GM19025 (cell line): ENCODE measurements around the gene PAH.

Experiments used
- ATAC-seq: cut with Tn5 transposase; IDR thresholded peaks from one replicate; pipeline ENCODE4 v1.9.1; 2021; ENCODE audit warnings: mild to moderate bottlenecking, low read depth, moderate library complexity; ENCODE audit not compliant: unreplicated experiment

Gene PAH

DNA sequence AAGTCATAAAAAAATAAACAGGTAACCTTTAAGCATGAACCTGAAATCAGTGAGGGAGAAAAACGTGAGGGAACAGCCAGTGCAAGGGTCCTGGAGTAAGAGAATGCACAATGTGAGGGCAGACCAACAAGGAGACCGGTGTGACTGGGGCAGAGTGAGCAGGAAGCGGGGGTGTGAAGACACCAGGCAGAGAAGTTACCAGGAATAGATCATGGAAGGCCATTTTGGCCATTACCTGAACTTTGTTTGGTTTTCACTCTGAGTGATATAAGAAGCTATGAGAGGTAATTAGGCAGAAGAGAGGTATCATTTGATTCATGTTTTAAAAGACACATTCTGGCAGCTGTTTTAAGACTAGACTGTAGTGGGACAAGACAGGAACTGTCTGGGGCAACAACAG is 15.0 kb downstream of the PAH start:
- ATAC-seq, result no peak

DNA sequence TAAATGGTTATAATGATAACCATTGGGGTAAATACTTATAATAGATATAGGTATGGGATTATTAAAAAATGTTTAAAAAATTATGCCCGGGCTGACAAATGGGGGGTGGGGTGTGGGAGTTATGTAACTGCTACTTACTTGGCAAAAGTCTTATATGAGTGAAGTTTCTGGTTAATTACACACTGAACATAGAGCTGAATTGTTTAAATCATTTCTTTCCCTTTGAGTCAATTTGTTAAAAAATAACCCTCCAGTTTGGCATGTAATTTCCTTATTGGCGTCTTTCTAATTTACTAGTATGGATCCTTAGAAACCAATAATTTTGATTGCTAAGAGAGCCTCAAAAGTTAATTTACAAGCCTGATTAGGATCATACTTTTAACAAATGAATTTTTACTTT is 16.7 kb downstream of the PAH start:
- ATAC-seq, result no peak

DNA sequence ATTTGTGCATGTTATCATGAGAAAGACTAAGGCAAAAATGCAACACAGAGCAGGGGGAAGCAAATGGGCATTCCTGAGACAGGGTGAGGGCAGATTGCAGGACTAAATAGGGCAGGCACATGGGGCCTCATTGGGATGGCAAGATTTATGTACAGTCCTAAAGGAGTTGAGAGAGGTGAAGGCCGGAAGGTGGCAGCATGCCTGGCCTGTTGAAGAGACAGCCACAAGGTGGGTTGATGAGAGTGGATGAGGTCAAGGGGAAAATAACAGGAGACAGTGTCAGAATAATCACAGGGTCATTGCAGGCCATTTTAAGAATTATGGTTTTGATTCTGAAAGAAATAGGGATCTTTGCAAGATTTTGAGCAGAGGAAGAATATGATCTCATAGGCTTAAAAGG is 21.0 kb downstream of the PAH start:
- no peak for ATAC-seq

DNA sequence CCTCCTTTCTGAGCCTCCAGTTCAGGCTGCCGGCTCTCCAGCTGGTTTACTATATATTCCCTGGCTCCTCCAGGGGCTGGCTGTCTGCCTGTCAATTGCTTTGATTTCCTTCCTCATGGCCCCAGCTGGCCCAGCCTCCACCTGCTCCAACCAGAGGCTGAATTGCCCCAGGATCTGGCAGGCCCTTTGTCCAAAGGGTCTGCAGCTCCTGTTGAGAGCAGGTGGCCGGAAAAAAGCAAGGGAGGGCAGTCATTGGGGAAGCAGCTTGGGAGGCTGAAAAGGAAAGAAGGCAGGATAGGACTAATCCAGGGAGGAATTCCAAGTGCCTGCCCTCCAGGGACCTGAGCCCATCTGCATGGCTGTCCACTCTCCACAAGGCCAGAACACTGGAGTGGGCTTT is 25.3 kb downstream of the PAH start:
- ATAC-seq, result no peak

DNA sequence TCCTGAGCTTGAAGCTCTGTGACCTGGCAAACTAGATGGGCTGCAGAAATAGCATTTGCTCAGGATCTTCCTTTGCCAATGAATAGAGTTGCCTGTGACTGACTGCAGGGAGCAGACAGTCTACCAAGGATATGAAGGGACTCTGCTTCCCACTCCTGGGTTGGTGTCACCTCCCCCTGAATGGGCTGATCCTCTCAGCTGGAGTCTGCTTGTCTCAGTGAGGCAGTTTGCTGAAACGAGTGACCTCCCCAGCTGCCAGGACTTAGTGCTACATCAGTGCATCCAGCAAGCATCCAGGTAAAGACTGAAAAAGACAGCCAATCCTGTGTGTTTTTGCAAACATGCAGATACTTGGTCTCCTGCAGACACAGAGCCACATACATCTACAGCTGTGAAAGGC is 28.5 kb downstream of the PAH start:
- ATAC-seq, result no peak

DNA sequence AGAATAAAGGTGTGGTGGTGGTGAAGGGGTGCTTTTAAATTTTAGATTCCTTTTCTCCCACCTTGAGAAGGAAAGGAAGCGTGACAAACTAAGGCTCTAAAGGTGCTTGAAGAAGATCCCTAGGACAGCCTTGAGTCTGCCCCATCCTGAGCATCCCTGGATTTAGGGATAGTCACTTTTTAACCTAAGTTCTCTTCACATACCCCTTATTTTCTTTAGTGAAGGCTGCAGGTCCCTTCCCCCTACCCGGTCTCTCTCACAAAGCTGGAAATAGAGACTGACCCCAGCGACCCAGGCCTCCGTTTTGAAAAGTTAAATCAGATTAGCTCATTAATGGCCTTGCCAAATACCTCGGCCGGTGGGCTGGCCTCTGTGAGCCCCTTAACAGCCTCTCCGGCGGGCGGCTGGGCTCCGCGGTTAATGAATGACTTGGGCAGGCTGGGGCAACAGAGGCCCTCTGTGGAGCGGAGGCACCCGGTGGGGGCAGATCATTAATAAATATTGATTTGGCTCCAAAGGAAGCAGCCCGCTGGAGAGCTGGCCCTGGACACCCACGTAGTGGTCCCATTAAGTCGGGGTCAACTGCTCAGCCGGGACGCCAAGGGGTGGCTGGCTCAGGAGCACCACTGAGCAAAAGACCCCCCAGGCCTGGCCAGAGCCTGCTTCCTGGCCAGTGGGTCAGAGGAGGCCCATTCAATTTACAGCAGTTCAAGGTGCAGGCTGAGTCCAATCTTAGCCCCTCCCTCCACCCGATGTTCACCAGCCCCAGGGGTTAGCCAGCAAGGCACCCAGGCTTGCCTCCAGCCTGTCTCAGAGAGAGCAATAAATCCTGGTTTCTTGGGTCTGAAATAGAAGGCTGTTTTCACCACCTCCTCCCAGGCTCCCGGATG is 31.8 kb downstream of the PAH start:
- ATAC-seq, result no peak

GRCh38 chr12:102883204-102883799 is 33.7 kb downstream of the PAH start:
- no peak for ATAC-seq

DNA sequence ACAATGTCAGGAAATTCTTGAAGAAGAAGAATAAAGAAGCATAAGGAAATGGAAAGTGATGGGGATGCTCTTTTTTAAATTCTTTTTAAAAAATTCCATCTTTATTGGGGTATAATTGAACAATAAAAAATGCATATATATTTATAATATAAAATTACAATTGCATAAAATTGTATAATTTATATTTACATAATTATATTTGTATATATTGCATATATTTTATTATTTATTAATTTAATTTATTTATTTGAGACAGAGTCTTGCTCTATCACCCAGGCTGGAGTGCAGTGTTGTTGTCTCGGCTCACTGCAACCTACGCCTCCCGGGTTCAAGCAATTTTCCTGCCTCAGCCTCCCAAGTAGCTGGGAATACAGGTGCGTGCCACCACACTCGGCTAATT is 36.3 kb downstream of the PAH start:
- no peak for ATAC-seq

DNA sequence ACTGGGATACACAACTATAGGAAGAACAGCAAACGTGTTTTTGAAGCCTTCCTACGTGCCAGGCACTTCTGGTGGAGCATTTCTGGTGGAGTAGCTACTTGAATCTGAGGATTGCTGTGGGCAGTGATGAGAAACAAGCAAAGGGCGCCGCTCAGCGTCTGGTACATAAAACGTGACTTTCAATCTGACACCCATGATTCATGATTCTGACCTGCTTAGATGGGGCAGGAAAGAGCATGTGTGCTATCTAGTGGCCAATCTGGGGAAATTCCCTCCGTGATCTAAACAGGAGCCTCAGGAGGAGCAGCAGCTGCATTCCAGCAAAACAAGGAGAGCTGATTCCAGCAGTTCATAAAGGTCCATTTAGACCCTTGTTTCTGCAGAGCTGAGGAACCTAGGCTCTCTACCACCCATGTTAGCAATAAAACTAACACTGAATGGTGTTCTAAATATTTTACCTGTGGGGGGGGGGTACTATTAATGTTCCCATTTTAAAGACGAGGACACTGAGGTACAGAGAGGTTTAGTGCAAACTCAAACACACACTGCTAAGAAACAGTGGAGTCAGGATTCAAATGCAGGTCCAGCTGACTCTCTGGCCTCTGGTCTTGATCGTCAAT is 37.8 kb downstream of the PAH start:
- no peak for ATAC-seq

DNA sequence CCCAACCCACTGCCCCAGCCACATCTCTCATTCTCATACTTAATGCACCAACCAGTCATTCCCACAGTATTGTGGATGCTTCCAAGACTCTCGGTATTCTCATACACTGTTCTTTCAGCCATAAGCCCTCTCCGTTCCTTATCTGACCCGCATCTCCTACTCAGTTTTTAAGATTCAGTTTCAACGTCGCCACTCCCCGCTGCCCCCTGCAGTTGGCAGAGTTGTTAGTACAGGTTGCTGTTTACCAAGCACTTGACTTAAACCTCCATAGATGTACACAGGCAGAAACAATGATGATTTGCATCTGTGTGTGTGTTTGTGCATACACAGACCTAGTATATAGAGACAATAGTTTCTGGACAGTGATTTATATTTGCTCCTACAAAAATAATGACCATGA is 40.2 kb downstream of the PAH start:
- ATAC-seq, result no peak

- no peak for ATAC-seq
Measured at GRCh38 chr12:102874819-102875218, 42.2 kb downstream of the PAH start.

DNA sequence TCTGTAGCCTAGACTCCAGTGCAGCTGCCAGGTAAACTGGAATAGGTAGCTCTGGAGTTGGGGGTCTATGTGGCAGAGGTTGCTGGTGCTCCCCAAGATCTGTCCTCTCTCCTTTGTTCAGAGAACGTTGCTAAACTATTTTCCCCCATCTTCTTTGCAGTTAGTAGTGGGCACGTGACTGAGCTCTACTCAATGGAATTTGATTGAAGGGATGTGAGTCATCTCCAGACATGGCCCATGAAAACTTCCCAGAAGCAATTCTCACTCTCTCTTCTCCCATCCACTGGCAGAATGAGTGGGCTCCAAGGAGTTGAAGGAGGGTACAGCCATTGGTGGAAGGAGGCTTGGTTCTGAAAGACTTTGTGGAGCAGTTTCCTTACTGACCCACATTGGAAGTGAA is 44.0 kb downstream of the PAH start:
- no peak for ATAC-seq

- ATAC-seq, result no peak
Measured at GRCh38 chr12:102871014-102871413, 46.0 kb downstream of the PAH start.

DNA sequence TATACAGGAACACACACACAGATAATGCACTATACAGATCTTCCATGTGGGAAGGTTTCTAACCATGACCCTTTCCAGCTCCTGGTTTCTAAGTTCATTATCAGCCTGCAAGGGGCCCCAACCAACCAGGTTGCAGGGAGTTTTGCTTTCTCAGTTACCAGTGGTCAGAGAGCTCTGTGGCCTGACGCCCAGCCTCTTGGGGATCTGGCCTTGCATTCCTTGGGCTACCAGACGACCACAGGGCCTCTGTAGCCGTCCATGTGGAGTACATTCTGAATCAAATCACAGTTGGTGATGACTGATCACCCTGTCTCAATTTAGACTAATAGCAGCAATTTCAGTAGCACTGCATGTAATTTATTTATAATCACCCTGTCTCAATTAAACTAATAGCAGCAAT is 47.5 kb downstream of the PAH start:
- ATAC-seq, result no peak

- no peak for ATAC-seq
Measured at GRCh38 chr12:102865821-102866615, 51.0 kb downstream of the PAH start.

DNA sequence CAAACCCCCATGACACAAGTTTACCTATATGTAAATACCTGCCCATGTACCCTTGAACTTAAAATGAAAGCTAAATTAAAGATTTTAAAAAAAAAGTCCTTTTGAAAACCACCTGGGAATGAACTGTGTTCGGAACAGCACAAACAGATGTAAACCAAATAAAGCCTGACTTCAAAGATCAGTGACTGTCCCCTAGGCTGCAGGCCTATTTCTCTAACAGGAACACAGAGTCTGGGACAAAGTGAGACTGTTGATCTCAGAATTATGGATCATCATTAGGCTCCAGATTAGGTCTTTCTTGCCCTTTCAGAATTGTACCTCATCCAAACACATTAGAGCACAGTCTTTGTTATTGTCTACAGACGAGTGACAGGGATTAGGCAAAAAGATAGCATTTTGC is 54.6 kb downstream of the PAH start:
- no peak for ATAC-seq

GRCh38 chr12:102851246-102851645 is 65.8 kb downstream of the PAH start:
- no peak for ATAC-seq

- ATAC-seq, result no peak
Measured at GRCh38 chr12:102849722-102850447, 67.2 kb downstream of the PAH start.

DNA sequence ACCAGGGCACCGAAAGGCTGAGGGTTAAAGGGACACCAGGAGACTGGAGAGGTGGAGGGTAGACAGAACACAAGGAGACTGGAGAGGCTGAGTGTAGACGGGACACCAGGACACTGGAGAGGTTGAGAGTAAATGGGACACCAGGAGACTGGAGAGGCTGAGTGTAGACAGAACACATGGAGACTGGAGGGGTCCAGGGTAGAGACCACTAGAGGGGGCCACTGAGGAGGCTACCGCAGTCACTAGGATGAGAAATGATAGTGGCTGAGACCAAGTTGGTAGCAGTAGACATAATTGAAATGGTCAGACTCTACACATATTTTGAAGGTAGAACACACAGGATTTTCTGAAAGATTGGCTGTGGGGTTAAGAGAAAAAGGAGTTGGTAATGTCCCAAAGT is 68.2 kb downstream of the PAH start:
- no peak for ATAC-seq

GRCh38 chr12:102847131-102847530 is 69.9 kb downstream of the PAH start:
- no peak for ATAC-seq
